ENCODE measurements around the gene ARID4A. TPM values are rescaled to one million over a fixed set of nuclear protein-coding genes. Genes with fewer than 3 reads are reported as not detected.
"Not testable (repeated sequence)": the region's sequence is repeated elsewhere in the genome, so short reads cannot be mapped to it uniquely, and the experiment has no call there.

The ARID4A gene
- total and polyA plus RNA-seq, 3 donors from 2014 or later: 3.1 to 29.3 (median 26.9) TPM

GRCh38 chr14:58401587-58401986 lies 103.2 kb downstream of the ARID4A start:
- WGBS, 2 donors: 84 to 91% methylated on average over 3 of the region's 3 CpGs
- TF ChIP-seq, protein P1, sequence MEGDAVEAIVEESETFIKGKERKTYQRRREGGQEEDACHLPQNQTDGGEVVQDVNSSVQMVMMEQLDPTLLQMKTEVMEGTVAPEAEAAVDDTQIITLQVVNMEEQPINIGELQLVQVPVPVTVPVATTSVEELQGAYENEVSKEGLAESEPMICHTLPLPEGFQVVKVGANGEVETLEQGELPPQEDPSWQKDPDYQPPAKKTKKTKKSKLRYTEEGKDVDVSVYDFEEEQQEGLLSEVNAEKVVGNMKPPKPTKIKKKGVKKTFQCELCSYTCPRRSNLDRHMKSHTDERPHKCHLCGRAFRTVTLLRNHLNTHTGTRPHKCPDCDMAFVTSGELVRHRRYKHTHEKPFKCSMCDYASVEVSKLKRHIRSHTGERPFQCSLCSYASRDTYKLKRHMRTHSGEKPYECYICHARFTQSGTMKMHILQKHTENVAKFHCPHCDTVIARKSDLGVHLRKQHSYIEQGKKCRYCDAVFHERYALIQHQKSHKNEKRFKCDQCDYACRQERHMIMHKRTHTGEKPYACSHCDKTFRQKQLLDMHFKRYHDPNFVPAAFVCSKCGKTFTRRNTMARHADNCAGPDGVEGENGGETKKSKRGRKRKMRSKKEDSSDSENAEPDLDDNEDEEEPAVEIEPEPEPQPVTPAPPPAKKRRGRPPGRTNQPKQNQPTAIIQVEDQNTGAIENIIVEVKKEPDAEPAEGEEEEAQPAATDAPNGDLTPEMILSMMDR (IDR thresholded peaks at IDR 0.05): no peak
- no peak for TF ChIP-seq POLR2A (IDR thresholded peaks at IDR 0.05)
- Histone ChIP-seq H3K4me1 (peaks cover 4% of the 10 kb centered on the region), H3K36me3 (ENCODE audit: low read depth, missing control alignments) (no peaks in the 10 kb centered on the region), H3K27ac (no peak overlapping the region), H3K9me3 (no peaks in the 10 kb centered on the region), H3K27me3 (no peaks in the 10 kb centered on the region), H3K4me3 (no peak overlapping the region)
- DNase-seq: no peak
- intact Hi-C loops (cut with DNase I; ENCODE audit: low total_unique reads): no loop called here

DNA sequence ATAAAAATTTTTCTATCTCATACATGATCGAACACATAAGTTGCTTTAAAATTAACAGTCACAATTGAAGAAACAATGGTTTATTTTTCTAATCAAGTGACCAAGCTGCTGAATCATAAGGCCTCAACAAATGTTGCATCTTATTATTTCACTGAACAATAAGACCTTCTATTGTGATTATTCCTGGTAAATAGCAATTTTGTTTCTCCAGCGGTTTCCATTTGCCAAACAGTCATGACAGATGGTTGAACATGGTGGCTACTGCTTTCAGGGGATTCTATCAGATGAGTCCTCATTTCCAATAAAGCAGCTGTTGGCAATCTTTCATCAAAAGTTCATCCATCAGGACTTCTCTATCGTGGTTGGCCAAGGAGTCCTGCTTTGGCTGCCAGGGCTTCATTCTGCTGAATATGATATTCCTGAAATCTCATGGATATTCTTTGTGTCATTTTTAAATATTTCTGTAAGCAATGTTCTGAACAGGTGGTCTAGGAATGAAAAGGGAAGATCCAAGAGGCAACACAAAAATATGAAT lies 110.4 kb downstream of the ARID4A start:
- no peak for DNase-seq
- no peaks in the 10 kb centered on the region for H3K36me3 ChIP-seq (ENCODE audit: low read depth, missing control alignments)
- no peak overlapping the region for H3K27ac ChIP-seq
- WGBS, 2 donors: 67 to 68% methylated on average over 3 of the region's 3 CpGs
- no peak overlapping the region for H3K4me3 ChIP-seq
- intact Hi-C loops (cut with DNase I; ENCODE audit: low total_unique reads): no loop called here
- H3K9me3 ChIP-seq: no peaks in the 10 kb centered on the region
- H3K4me1 ChIP-seq: peaks cover 4% of the 10 kb centered on the region
- TF ChIP-seq, protein P1 (IDR thresholded peaks at IDR 0.05): no peak
- no peak for TF ChIP-seq POLR2A (IDR thresholded peaks at IDR 0.05)
- H3K27me3 ChIP-seq: no peaks in the 10 kb centered on the region

DNA sequence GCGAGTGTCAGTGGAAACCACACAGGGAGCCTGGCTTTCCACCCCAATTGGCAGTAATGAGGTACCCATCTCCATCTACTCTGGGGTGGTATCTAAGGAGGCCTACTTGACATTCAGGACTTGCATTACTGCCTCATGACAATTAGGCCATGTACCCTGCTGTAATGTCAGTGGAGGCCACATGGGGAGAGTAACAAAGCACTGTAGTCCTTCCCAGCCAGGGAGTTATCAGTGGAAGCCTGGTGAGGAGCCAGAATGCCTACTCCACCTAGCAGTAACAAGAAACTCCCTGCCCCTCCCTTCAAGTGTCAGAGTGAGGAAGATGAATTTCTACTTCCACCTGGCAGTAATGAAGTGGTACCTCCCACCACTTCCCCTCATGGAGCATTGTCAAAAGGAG lies 116.5 kb downstream of the ARID4A start:
- H3K9me3 ChIP-seq: no peaks in the 10 kb centered on the region
- H3K27ac ChIP-seq: no peak overlapping the region
- no peaks in the 10 kb centered on the region for H3K36me3 ChIP-seq (ENCODE audit: low read depth, missing control alignments)
- H3K4me1 ChIP-seq: no peaks in the 10 kb centered on the region
- no peak overlapping the region for H3K4me3 ChIP-seq
- TF ChIP-seq, protein P1 (IDR thresholded peaks at IDR 0.05): no peak
- TF ChIP-seq POLR2A (IDR thresholded peaks at IDR 0.05): no peak
- H3K27me3 ChIP-seq: no peaks in the 10 kb centered on the region
- 92 to 100% methylated on average over 1 of the region's 1 CpG for WGBS, 2 donors
- intact Hi-C loops (cut with DNase I; ENCODE audit: low total_unique reads): no loop called here
- no peak for DNase-seq

- H3K9me3 ChIP-seq: no peaks in the 10 kb centered on the region
- WGBS, 2 donors: 95 to 97% methylated on average over 10 of the region's 10 CpGs
- no peaks in the 10 kb centered on the region for H3K36me3 ChIP-seq (ENCODE audit: low read depth, missing control alignments)
- no peaks in the 10 kb centered on the region for H3K4me1 ChIP-seq
- no peak overlapping the region for H3K4me3 ChIP-seq
- no peak for DNase-seq
- intact Hi-C loops (cut with DNase I; ENCODE audit: low total_unique reads): no loop called here
- H3K27me3 ChIP-seq: no peaks in the 10 kb centered on the region
- H3K27ac ChIP-seq: no peak overlapping the region
- TF ChIP-seq, protein P1 (IDR thresholded peaks at IDR 0.05): no peak
- TF ChIP-seq POLR2A (IDR thresholded peaks at IDR 0.05): no peak
Observed at GRCh38 chr14:58415636-58416547, 117.5 kb downstream of the ARID4A start.

DNA sequence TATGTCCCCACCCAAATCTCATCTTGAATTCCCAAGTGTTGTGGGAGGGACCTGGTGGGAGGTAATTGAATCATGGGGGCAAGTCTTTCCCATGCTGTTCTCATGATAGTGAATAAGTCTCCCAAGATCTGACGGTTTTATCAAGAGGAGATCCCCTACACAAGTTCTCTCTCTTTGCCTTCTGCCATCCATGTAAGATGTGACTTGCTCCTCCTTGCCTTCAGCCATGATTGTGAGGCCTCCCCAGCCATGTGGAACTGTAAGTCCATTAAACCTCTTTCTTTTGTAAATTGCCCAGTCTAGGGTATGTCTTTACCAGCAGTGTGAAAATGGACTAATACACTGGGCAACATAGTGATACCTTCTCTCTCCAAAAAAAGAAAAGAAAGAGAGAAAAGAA lies 118.6 kb downstream of the ARID4A start:
- H3K27me3 ChIP-seq; intact Hi-C loops (cut with DNase I; ENCODE audit: low total_unique reads); H3K4me3 ChIP-seq; DNase-seq; H3K27ac ChIP-seq; H3K36me3 ChIP-seq (ENCODE audit: low read depth, missing control alignments); H3K4me1 ChIP-seq; H3K9me3 ChIP-seq: not testable (repeated sequence)
- 100% methylated on average over 1 of the region's 1 CpG for WGBS, 2 donors

Small RNA genes lying within 50 kb of the gene (small RNA-seq; reads per million reads assigned to genes)
- 0 reads per million in 2 donors for gene RNU6-341P

Other genes with a start within 250 kb of the ARID4A start
- gene ARMH4, start 146.3 kb upstream of the ARID4A start, total RNA-seq: 10 to 100 TPM; 38.7 to 65.8 TPM
- 13.5 TPM for gene ARMH4, start 146.3 kb upstream of the ARID4A start, polyA plus RNA-seq (ENCODE audit: insufficient read depth, low read depth, low replicate concordance)
- 10 to 100 TPM; 53.0 to 68.0 TPM for gene ACTR10, start 98.4 kb upstream of the ARID4A start, total RNA-seq
- gene ACTR10, start 98.4 kb upstream of the ARID4A start, polyA plus RNA-seq (ENCODE audit: insufficient read depth, low read depth, low replicate concordance): 87.2 TPM
- 10 to 100 TPM; 87.6 to 88.7 TPM for gene PSMA3, start 53.7 kb upstream of the ARID4A start, total RNA-seq
- gene PSMA3, start 53.7 kb upstream of the ARID4A start, polyA plus RNA-seq (ENCODE audit: insufficient read depth, low read depth, low replicate concordance): 84.0 TPM
- 10 to 100 TPM in 1 of 2 donors, 1 to 10 TPM in 1; 9.8 to 33.1 TPM for gene TOMM20L, start 97.4 kb downstream of the ARID4A start, total RNA-seq
- 22.7 TPM for gene TOMM20L, start 97.4 kb downstream of the ARID4A start, polyA plus RNA-seq (ENCODE audit: insufficient read depth, low read depth, low replicate concordance)
- gene TIMM9, start 129.0 kb downstream of the ARID4A start, total RNA-seq: 10 to 100 TPM; 33.8 to 37.0 TPM
- gene TIMM9, start 129.0 kb downstream of the ARID4A start, polyA plus RNA-seq (ENCODE audit: insufficient read depth, low read depth, low replicate concordance): 56.9 TPM
- gene KIAA0586, start 129.2 kb downstream of the ARID4A start, total RNA-seq: 10 to 100 TPM; 46.2 to 62.0 TPM
- 38.7 TPM for gene KIAA0586, start 129.2 kb downstream of the ARID4A start, polyA plus RNA-seq (ENCODE audit: insufficient read depth, low read depth, low replicate concordance)